Sigmoid colon (tissue), 7 donors: ENCODE results near the gene DSCAML1. TPM values are rescaled to one million over a fixed set of nuclear protein-coding genes. Genes with fewer than 3 reads are reported as not detected.

Experiments used
- DNase-seq: peaks from one replicate; pipeline ENCODE4 v3.0.0-alpha.2; 2019
- H3K27ac ChIP-seq, 4 donors: fragments of 200-600 bp; sonication (generic); one replicate each; pipeline ENCODE4 v1.5.1; 2016 to 2019; ENCODE audit warnings: mild to moderate bottlenecking in 1 of 4
- H3K27me3 ChIP-seq, 3 donors: fragments of 200-600 bp; sonication (generic); one replicate each; pipeline ENCODE4 v1.5.1; 2019; ENCODE audit warnings: mild to moderate bottlenecking in 1 of 3
- H3K36me3 ChIP-seq, 4 donors: fragments of 200-600 bp; sonication (generic); one replicate each; pipeline ENCODE4 v1.5.1; 2016 to 2019
- H3K4me1 ChIP-seq, 4 donors: fragments of 200-600 bp; sonication (generic); one replicate each; pipeline ENCODE4 v1.5.1; 2017 to 2019
- H3K4me3 ChIP-seq, 4 donors: fragments of 200-600 bp; sonication (generic); one replicate each; pipeline ENCODE4 v1.5.1; 2017 to 2019; ENCODE audit warnings: mild to moderate bottlenecking in 2 of 4, moderate library complexity in 1 of 4
- H3K9me3 ChIP-seq, 4 donors: fragments of 200-600 bp in 3 of 4; sonication (generic) in 3 of 4; one replicate each; pipeline versions ENCODE4 v1.5.1 to v1.6.1; 2013 to 2019
- EP300 ChIP-seq, 4 donors: sonication (generic); formaldehyde crosslinking; IDR thresholded peaks; one replicate each; pipeline ENCODE4 v1.6.1; 2017; ENCODE audit warnings: antibody characterized with exemption in 4 of 4
- POLR2A ChIP-seq, 2 donors: fragments of 450-650 bp; IDR thresholded peaks; one replicate each; pipeline ENCODE4 v1.6.1; 2016; ENCODE audit warnings: antibody characterized with exemption in 2 of 2, mild to moderate bottlenecking in 2 of 2, moderate library complexity in 2 of 2
- POLR2AphosphoS5 ChIP-seq, 4 donors: sonication (generic); formaldehyde crosslinking; IDR thresholded peaks; one replicate each; pipeline ENCODE4 v1.6.1; 2017; ENCODE audit warnings: antibody characterized with exemption in 4 of 4
- WGBS, 2 donors: extraction: QIAGEN DNeasy Blood & Tissue Kit; methylation state at CpG; one replicate each; pipeline ENCODE4 v1.1.7; 2013; 5-methylcytosine and 5-hydroxymethylcytosine counted together
- intact Hi-C: fragments of 100-400 bp; cut with DNase I; formaldehyde crosslinking; loops from one replicate; pipeline ENCODE4 v1.15.1; 2023
- polyA plus RNA-seq, 3 donors: library from polyadenylated mRNA; stranded (reverse); fragments of 200-250 nt; gene quantifications; one replicate each; pipeline ENCODE4 v1.2.3, GENCODE V29; 2013
- total RNA-seq, 4 donors: library from RNA; depleted of rRNA; stranded (reverse); fragments of >200 nt; gene quantifications; one replicate each; pipeline ENCODE4 v1.1.0, GENCODE V29; 2016
- TF ChIP-seq, protein P1 (sequence below), 4 experiments: fragments of 450-650 bp in 3 of 4; fragments of 200-600 bp in 1 of 4; IDR thresholded peaks; one replicate each; pipeline ENCODE4 v1.5.1; 2016 to 2019; ENCODE audit warnings: antibody characterized with exemption in 4 of 4, mild to moderate bottlenecking in 3 of 4, moderate library complexity in 2 of 4
- donor health status: healthy with polysubstance abuse.
- donor health status: Bipolar disorder and iron deficiency.
- donor health status: healthy.

Gene DSCAML1
- total and polyA plus RNA-seq, 7 donors, result under 0.01 to 7.5 (median 1.2) TPM

DNA sequence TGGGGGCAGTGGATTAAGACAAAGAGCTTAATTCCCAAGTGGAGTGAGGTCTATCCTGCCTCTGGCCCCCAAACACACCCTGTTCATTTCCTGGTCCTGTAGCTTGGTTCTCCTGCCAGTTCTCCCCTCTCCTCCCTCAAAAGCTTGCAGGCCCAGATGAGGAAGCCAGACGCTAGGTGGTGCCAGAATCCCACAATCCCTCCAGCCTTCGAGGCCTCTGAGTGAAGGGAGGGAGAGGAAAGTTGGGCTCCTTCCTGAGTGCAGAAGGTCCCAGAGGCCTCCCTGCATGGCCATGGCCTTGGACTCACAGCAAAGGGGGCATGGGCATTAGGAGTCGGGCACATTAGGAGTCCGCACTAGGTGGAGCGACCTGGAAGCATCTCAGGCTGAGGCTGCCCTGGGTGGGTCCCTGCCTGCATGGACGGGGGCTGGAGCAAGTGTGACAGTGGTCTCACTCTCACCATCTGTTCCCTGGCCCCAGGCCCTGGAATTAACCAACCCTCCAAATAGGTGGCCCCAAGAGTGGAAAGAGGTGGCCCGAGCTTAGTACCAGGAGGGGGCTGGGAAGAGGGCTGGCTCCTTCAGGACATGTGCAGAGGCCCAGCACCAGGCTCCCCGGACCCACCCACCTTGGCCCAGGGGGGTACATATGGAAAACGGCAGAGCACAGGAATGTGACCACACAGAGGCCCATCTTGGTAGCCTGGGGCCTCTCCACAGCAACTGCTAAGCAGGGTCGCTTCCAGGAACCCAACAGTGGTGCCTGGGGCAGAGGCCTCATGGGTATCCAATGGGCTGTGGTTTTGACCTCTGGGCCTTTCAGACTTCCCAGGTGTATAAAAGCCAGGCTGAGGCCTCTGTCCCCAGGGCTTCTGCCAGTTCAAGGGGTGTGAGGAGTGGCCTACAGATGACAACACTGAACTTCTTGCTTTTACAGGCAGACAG is 22.4 kb upstream of the DSCAML1 start:
- Histone ChIP-seq H3K27me3 (no peaks in the 10 kb centered on the region), H3K4me1 (peaks cover 0 to 52% (median 38%) of the 10 kb centered on the region in 4 donors), H3K36me3 (no peaks in the 10 kb centered on the region), H3K4me3 (no peak overlapping the region), H3K27ac (no peak overlapping the region), H3K9me3 (no peaks in the 10 kb centered on the region)
- WGBS, 2 donors, result 69 to 75% methylated on average over 10 of the region's 10 CpGs
- intact Hi-C loops, result no loop called here
- peak; percentile 82 for DNase-seq
- TF ChIP-seq EP300 (IDR thresholded peaks at IDR 0.05) (no peak), POLR2AphosphoS5 (IDR thresholded peaks at IDR 0.05) (no peak), POLR2A (IDR thresholded peaks at IDR 0.05) (no peak)
- TF ChIP-seq, protein P1, sequence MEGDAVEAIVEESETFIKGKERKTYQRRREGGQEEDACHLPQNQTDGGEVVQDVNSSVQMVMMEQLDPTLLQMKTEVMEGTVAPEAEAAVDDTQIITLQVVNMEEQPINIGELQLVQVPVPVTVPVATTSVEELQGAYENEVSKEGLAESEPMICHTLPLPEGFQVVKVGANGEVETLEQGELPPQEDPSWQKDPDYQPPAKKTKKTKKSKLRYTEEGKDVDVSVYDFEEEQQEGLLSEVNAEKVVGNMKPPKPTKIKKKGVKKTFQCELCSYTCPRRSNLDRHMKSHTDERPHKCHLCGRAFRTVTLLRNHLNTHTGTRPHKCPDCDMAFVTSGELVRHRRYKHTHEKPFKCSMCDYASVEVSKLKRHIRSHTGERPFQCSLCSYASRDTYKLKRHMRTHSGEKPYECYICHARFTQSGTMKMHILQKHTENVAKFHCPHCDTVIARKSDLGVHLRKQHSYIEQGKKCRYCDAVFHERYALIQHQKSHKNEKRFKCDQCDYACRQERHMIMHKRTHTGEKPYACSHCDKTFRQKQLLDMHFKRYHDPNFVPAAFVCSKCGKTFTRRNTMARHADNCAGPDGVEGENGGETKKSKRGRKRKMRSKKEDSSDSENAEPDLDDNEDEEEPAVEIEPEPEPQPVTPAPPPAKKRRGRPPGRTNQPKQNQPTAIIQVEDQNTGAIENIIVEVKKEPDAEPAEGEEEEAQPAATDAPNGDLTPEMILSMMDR (IDR thresholded peaks at IDR 0.05), result peak in 3 of 4 experiments; percentile 14 to 38 (median 18)

- Histone ChIP-seq H3K27ac (peak overlapping the region in 1 of 4 donors; percentile 9), H3K36me3 (no peaks in the 10 kb centered on the region), H3K4me3 (no peak overlapping the region), H3K27me3 (no peaks in the 10 kb centered on the region), H3K4me1 (peaks cover 0 to 46% (median 34%) of the 10 kb centered on the region in 4 donors), H3K9me3 (no peaks in the 10 kb centered on the region)
- TF ChIP-seq, protein P1 (IDR thresholded peaks at IDR 0.05), result no peak
- TF ChIP-seq POLR2A (IDR thresholded peaks at IDR 0.05), result no peak
- no peak for TF ChIP-seq EP300 (IDR thresholded peaks at IDR 0.05)
- TF ChIP-seq POLR2AphosphoS5 (IDR thresholded peaks at IDR 0.05), result no peak
- 57 to 59% methylated on average over 9 of the region's 9 CpGs for WGBS, 2 donors
- intact Hi-C loops, result no loop called here
- DNase-seq, result no peak
Measured at GRCh38 chr11:117818041-117818873, 21.2 kb upstream of the DSCAML1 start.

- no peaks in the 10 kb centered on the region for H3K27me3 ChIP-seq
- peak; percentile 91 for DNase-seq
- H3K4me3 ChIP-seq, result peak overlapping the region in 2 of 4 donors; percentile 11 to 15
- intact Hi-C loops, result loop anchor here (1.0 kb wide), 1 partner anchor 391 kb away; no protein-coding TSS in a partner anchor
- peak in 3 of 4 donors; percentile 8 to 67 (median 38) for TF ChIP-seq POLR2AphosphoS5 (IDR thresholded peaks at IDR 0.05)
- TF ChIP-seq EP300 (IDR thresholded peaks at IDR 0.05), result no peak
- no peak for TF ChIP-seq POLR2A (IDR thresholded peaks at IDR 0.05)
- TF ChIP-seq, protein P1 (IDR thresholded peaks at IDR 0.05), result peak; percentile 95 to 99 (median 98)
- no peaks in the 10 kb centered on the region for H3K9me3 ChIP-seq
- peaks cover 0 to 40% (median 32%) of the 10 kb centered on the region in 4 donors for H3K4me1 ChIP-seq
- 13 to 14% methylated on average over 19 of the region's 19 CpGs for WGBS, 2 donors
- no peaks in the 10 kb centered on the region for H3K36me3 ChIP-seq
- peak overlapping the region; percentile 11 to 69 (median 38) for H3K27ac ChIP-seq
Measured at GRCh38 chr11:117817368-117818040, 20.5 kb upstream of the DSCAML1 start.

DNA sequence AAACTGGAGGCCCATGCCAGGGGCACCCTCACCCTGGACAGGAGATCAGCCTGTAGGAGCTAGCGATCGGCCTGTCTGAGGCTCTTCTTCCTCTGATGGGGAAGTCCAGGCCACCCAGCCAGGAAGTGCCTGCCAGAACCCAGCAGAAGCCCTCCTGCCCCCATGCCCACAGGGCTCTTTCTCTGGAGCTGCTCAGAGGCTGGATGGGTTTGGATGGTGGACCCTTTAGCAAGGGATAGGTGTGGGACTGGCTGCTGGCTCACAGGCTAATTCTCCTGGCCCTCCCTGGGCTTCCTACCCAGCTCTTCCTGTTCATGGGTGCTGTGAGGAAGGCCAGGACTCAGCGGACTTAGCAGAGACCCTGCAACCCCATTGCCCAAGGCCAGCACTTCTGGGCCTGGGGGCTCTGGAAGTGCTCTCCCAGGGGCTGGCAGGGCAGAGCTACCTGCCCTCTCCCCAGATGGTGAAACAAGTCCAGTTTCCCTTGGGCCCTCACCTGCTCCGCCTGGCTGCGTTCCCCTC is 19.9 kb upstream of the DSCAML1 start:
- Histone ChIP-seq H3K27me3 (no peaks in the 10 kb centered on the region), H3K4me3 (peak overlapping the region in 1 of 4 donors; percentile 11), H3K27ac (peak overlapping the region; percentile 11 to 69 (median 38)), H3K9me3 (no peaks in the 10 kb centered on the region), H3K36me3 (no peaks in the 10 kb centered on the region), H3K4me1 (peaks cover 0 to 35% (median 31%) of the 10 kb centered on the region in 4 donors)
- intact Hi-C loops, result loop anchor here (1.0 kb wide), 1 partner anchor 391 kb away; no protein-coding TSS in a partner anchor
- no peak for DNase-seq
- 73 to 92% methylated on average over 5 of the region's 5 CpGs for WGBS, 2 donors
- TF ChIP-seq POLR2AphosphoS5 (IDR thresholded peaks at IDR 0.05) (no peak), POLR2A (IDR thresholded peaks at IDR 0.05) (no peak)
